Stimulated activated CD8-positive, alpha-beta memory T cell treated with anti-CD3 and anti-CD28 coated beads, Interleukin-4, amount 100 ng/mL, for 24 hours (primary cell): ENCODE results near the gene NUBPL.

Experiments used
- DNase-seq: peaks from one replicate; pipeline ENCODE4 v3.0.0-alpha.2; 2020; ENCODE audit warnings: low read depth

NUBPL gene

GRCh38 chr14:31561155-31561846, at the start of gene NUBPL:
Gene NUBPL (plus strand): TSS chr14:31561404. CDS start chr14:31561440, 36 bp downstream.
- peak; percentile 97 for DNase-seq

- no peak for DNase-seq
Observed at GRCh38 chr14:31527087-31527486, 34.1 kb upstream of the NUBPL start.

- no peak for DNase-seq
Observed at GRCh38 chr14:31527546-31527945, 33.7 kb upstream of the NUBPL start.

GRCh38 chr14:31529053-31529452, 32.2 kb upstream of the NUBPL start:
- no peak for DNase-seq

GRCh38 chr14:31530136-31530535, 31.1 kb upstream of the NUBPL start:
- DNase-seq, result no peak

- no peak for DNase-seq
Observed at GRCh38 chr14:31536201-31536960, 24.8 kb upstream of the NUBPL start.

- DNase-seq, result no peak
Observed at GRCh38 chr14:31541702-31542101, 19.5 kb upstream of the NUBPL start.

GRCh38 chr14:31543969-31544799, 17.0 kb upstream of the NUBPL start:
- DNase-seq, result no peak

GRCh38 chr14:31544816-31545215, 16.4 kb upstream of the NUBPL start:
- no peak for DNase-seq

- DNase-seq, result no peak
Observed at GRCh38 chr14:31545328-31545727, 15.9 kb upstream of the NUBPL start.

GRCh38 chr14:31549817-31550216, 11.4 kb upstream of the NUBPL start:
- no peak for DNase-seq

GRCh38 chr14:31550589-31550988, 10.6 kb upstream of the NUBPL start:
- no peak for DNase-seq

GRCh38 chr14:31556191-31556590, 5.0 kb upstream of the NUBPL start:
- no peak for DNase-seq

GRCh38 chr14:31559939-31560338, 1.3 kb upstream of the NUBPL start:
- no peak for DNase-seq

- DNase-seq, result no peak
Observed at GRCh38 chr14:31560759-31561154, 447 bp upstream of the NUBPL start.

GRCh38 chr14:31564194-31564593, 3.0 kb downstream of the NUBPL start:
- no peak for DNase-seq

- DNase-seq, result no peak
Observed at GRCh38 chr14:31566456-31566855, 5.3 kb downstream of the NUBPL start.

GRCh38 chr14:31567655-31568054, 6.5 kb downstream of the NUBPL start:
- DNase-seq, result no peak

- DNase-seq, result no peak
Observed at GRCh38 chr14:31568161-31568560, 7.0 kb downstream of the NUBPL start.

- no peak for DNase-seq
Observed at GRCh38 chr14:31568671-31569070, 7.5 kb downstream of the NUBPL start.

GRCh38 chr14:31572955-31573354, 11.8 kb downstream of the NUBPL start:
- no peak for DNase-seq

- DNase-seq, result no peak
Observed at GRCh38 chr14:31576949-31577348, 15.7 kb downstream of the NUBPL start.

GRCh38 chr14:31578266-31578665, 17.1 kb downstream of the NUBPL start:
- no peak for DNase-seq
